Activated CD4-positive, alpha-beta T cell treated with anti-CD3 and anti-CD28 coated beads, Interleukin-2, amount 10 ng/mL, durations not matched to agents 7 days and 5 days (primary cell): ENCODE measurements around the gene CDC42EP3. TPM values are rescaled to one million over a fixed set of nuclear protein-coding genes. Genes with fewer than 3 reads are reported as not detected.

ENCODE experiments used
- CTCF ChIA-PET: fragments of 350-600 bp; sonication (Branson Sonifier 250); formaldehyde crosslinking; loops from one replicate; lab custom pipeline; 2021; ENCODE audit warnings: antibody characterized with exemption; lab: Charles Lee
- POLR2A ChIA-PET: fragments of 350-600 bp; sonication (Branson Sonifier 250); formaldehyde crosslinking; loops from one replicate; lab custom pipeline; 2021; ENCODE audit warnings: antibody characterized with exemption; lab: Charles Lee
- DNase-seq: peaks from one replicate; pipeline ENCODE4 v3.0.0-alpha.2; 2020
- H3K27ac Mint-ChIP-seq: one replicate; pipeline ENCODE4 v1.8.0; 2021; ENCODE audit warnings: mild to moderate bottlenecking, moderate library complexity, mixed read lengths
- H3K27me3 Mint-ChIP-seq: one replicate; pipeline ENCODE4 v1.8.0; 2021; ENCODE audit warnings: mixed read lengths
- H3K36me3 Mint-ChIP-seq: one replicate; pipeline ENCODE4 v1.8.0; 2021; ENCODE audit warnings: low read depth, mixed read lengths
- H3K4me1 Mint-ChIP-seq: one replicate; pipeline ENCODE4 v1.8.0; 2021; ENCODE audit warnings: mixed read lengths
- H3K4me3 Mint-ChIP-seq: one replicate; pipeline ENCODE4 v1.8.0; 2021; ENCODE audit warnings: mild to moderate bottlenecking, moderate library complexity, mixed read lengths
- H3K9me3 Mint-ChIP-seq: one replicate; pipeline ENCODE4 v1.8.0; 2021; ENCODE audit warnings: mixed read lengths
- total RNA-seq, 2 experiments: library from RNA; stranded (reverse); gene quantifications; one replicate each; pipeline ENCODE4 v1.2.3, GENCODE V29; 2021

Gene CDC42EP3
- total RNA-seq, 2 experiments from 2014 or later = 28.2 to 39.8 TPM

DNA sequence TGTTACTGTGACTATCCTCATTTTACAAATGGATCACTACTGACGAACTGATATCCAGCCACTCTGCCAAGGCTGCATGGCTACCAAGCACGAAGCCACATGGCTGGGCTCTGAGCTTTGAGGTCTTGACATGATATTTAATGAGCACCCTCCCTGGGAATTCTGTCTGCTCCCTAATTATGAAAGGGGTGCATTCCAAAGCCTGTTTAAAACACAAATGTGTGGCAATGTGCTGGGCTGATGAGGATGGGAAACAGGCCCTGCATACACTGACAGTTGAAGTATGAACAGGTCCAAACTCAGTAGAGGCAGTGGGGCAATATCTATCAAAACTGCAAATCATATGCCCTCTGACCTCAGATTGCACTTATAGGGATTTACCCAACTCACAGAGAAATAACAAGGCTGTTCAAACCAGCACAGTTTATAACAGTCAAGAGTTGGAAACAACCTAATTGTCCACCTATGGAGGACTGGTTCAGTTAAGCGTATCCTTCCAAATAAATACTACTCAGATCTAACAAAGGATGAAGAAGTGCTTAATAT, 20.8 kb downstream of the CDC42EP3 start:
- Mint-ChIP-seq H3K4me1 (peaks cover 82% of the 10 kb centered on the region), H3K27me3 (no peaks in the 10 kb centered on the region), H3K4me3 (no peak overlapping the region), H3K36me3 (peaks cover 70% of the 10 kb centered on the region), H3K27ac (no peak overlapping the region), H3K9me3 (peaks cover 15% of the 10 kb centered on the region)
- ChIA-PET POLR2A (no interaction called here), CTCF (interaction anchor here (1.4 kb wide), 1 partner anchor 10 kb away, joined by 5 read pairs; no protein-coding TSS in a partner anchor)
- no peak for DNase-seq

DNA sequence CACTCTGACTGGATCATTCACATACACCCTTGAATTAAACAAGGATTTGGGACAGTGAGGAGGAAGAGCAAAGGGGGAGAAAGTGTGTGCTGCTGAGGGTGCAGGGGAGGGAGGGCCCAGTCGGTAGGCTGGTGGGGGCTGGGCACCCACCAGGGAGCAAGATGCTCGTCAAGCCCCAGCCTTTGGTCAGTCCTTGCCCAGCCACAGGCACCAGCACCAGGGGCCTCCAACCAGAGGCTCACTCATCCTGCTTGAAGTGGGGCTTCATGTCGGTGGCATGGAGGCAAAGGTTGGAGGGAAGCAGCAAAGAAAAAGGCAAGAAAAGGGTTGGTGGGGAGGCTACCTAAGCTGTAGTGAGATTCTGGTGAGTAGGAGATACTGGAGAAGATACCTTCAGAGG, 21.9 kb downstream of the CDC42EP3 start:
- CTCF ChIA-PET = interaction anchor here (0.6 to 1.7 kb wide), 14 partner anchors 7 to 631 kb away, joined by 3 to 7 read pairs (median 3); no protein-coding TSS in a partner anchor
- Mint-ChIP-seq H3K4me3 (no peak overlapping the region), H3K36me3 (peaks cover 67% of the 10 kb centered on the region)

DNA sequence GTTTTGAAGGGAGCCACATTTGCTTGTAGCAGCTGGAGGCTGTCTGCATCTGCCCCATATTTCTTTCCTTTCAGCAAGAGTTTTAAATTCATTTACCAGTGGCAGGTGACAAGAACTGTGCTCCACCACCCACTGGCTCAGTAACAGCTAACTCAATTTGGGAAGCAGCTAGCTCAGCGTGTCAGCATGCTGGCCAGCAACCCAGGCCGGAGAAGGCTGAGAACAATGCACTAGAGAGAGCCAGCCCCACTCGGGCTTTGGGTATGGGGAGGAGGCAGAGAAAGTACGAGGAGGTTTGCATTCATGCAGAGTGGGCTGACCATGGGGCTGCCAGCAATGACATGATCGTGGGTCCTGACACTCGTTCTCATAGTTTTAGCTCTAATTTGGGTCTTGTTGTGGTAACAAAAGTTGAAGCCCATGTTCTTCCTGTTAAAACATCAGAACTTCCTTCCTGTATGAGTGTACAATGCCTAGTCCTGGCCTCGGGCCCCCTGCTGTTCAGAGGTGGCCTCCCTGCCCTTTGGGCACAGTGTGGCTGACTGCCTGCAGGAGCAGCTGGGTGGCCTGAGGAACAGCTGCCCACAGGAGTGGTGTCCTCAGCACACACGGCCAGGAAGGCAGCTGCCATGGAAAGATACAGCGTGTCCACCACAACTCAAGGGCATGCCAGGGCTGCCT, 23.0 kb downstream of the CDC42EP3 start:
- CTCF ChIA-PET = interaction anchor here (0.7 to 2.0 kb wide), 16 partner anchors 8 to 184 kb away, joined by 3 to 7 read pairs (median 3); no protein-coding TSS in a partner anchor
- POLR2A ChIA-PET = interaction anchor here (0.7 kb wide), 1 partner anchor 272 kb away, joined by 4 read pairs; no protein-coding TSS in a partner anchor
- peak overlapping the region; percentile 80 for H3K27ac Mint-ChIP-seq
- H3K9me3 Mint-ChIP-seq = peaks cover 20% of the 10 kb centered on the region
- no peaks in the 10 kb centered on the region for H3K27me3 Mint-ChIP-seq
- DNase-seq = no peak
- no peak overlapping the region for H3K4me3 Mint-ChIP-seq
- H3K4me1 Mint-ChIP-seq = peaks cover 80% of the 10 kb centered on the region
- peaks cover 73% of the 10 kb centered on the region for H3K36me3 Mint-ChIP-seq

More for the DNA sequence above, 21.9 kb downstream of the CDC42EP3 start:
- no peaks in the 10 kb centered on the region for H3K27me3 Mint-ChIP-seq
- peaks cover 80% of the 10 kb centered on the region for H3K4me1 Mint-ChIP-seq
- H3K27ac Mint-ChIP-seq = peak overlapping the region; percentile 21
- POLR2A ChIA-PET = interaction anchor here (0.7 kb wide), 1 partner anchor 273 kb away, joined by 4 read pairs; no protein-coding TSS in a partner anchor
- H3K9me3 Mint-ChIP-seq = peaks cover 18% of the 10 kb centered on the region
- no peak for DNase-seq

DNA sequence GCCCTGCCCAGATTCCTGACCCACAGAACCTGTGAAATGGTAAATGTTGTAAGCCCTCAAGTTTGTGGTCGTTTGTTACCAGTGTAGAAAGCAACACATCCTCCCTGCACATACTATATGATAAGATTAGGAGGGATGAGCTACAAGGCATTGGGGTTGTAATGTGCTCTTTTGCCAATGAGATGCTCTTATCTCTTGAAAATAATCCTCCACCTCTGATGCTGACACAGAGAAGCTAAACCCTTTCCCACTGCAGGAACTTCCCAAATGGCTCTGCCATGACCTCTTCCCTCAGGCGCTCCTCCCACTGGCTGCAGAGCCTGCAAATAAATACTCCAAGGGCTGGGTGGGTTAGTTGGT, 23.5 kb downstream of the CDC42EP3 start:
- no peak for DNase-seq
- H3K27ac Mint-ChIP-seq = peak overlapping the region; percentile 80
- ChIA-PET POLR2A (no interaction called here), CTCF (interaction anchor here (0.7 to 2.0 kb wide), 11 partner anchors 10 to 184 kb away, joined by 3 to 7 read pairs (median 3); no protein-coding TSS in a partner anchor)
- H3K4me1 Mint-ChIP-seq = peaks cover 80% of the 10 kb centered on the region
- H3K27me3 Mint-ChIP-seq = no peaks in the 10 kb centered on the region
- H3K36me3 Mint-ChIP-seq = peaks cover 74% of the 10 kb centered on the region
- H3K9me3 Mint-ChIP-seq = peaks cover 21% of the 10 kb centered on the region
- no peak overlapping the region for H3K4me3 Mint-ChIP-seq

DNA sequence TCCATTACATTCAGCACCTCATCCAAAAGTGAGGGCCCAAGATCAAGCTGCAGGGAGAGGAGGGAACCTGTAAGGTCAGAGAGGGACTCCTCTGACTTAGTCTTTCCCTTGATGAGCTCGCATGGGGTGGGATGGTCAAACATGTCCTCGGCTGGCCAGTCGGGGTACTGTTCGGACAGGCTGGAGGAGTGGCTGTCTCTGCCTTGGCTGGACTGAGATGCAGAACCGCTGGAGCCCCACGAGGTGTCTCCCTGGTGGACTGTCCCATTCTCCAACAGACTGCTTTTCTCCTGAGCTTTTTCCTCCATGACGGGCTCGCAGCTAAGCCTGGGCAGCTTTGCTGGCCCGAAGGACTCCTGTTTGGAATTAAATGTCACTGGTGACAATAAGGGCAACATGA, 25.6 kb downstream of the CDC42EP3 start:
- ChIA-PET POLR2A (no interaction called here), CTCF (interaction anchor here (0.9 to 1.4 kb wide), 3 partner anchors 11 to 23 kb away, joined by 3 read pairs; no protein-coding TSS in a partner anchor)
- Mint-ChIP-seq H3K4me3 (no peak overlapping the region), H3K9me3 (peaks cover 24% of the 10 kb centered on the region), H3K4me1 (peaks cover 70% of the 10 kb centered on the region), H3K36me3 (peaks cover 89% of the 10 kb centered on the region), H3K27me3 (no peaks in the 10 kb centered on the region), H3K27ac (peak overlapping the region; percentile 79)
- no peak for DNase-seq

DNA sequence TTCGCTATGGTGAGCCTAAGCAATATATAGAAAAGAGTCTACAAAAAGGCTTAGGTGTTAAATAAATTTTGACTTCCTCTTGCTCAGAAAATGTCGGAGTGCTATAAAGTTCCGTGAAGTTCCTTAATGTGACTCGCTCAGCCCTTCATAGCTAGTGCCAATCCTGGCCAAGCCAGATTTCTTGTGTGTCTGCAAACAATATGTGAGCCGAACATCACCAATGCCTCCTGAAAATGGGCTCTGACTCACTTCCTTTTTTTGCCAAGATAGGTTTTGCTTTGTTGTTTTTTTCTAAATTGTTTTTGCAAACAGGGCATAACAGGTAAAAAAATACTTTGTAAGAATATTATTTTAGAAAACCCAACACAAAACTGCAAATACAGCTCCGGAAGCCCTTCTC, 26.1 kb downstream of the CDC42EP3 start:
- peak overlapping the region; percentile 2 for H3K4me3 Mint-ChIP-seq
- H3K9me3 Mint-ChIP-seq = peaks cover 24% of the 10 kb centered on the region
- ChIA-PET CTCF (interaction anchor here (0.9 to 1.4 kb wide), 4 partner anchors 8 to 24 kb away, joined by 3 to 6 read pairs (median 3); no protein-coding TSS in a partner anchor), POLR2A (no interaction called here)
- H3K4me1 Mint-ChIP-seq = peaks cover 68% of the 10 kb centered on the region
- peak overlapping the region; percentile 79 for H3K27ac Mint-ChIP-seq
- H3K27me3 Mint-ChIP-seq = no peaks in the 10 kb centered on the region
- DNase-seq = peak; percentile 19
- peaks cover 90% of the 10 kb centered on the region for H3K36me3 Mint-ChIP-seq

DNA sequence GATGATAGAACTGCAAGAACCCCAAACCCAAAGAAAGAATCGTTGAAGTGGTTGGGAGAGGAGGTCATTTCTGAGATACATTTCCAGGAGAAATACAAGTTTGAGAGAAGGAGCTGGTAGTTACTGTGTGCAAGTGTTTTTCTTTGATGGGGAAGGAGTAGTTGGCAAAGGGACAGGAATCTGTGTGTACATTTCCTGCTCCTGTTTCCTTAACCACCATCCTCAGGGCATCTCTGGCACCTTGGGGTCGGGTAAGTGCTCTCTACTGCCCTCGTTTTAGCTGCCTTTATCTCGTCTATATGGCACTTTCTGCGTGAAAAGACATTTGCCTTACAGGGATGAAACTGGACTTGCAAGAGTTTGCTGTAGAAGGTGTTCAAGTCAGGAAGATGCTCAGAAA, 27.3 kb downstream of the CDC42EP3 start:
- Mint-ChIP-seq H3K4me3 (no peak overlapping the region), H3K36me3 (peaks cover 84% of the 10 kb centered on the region), H3K4me1 (peaks cover 62% of the 10 kb centered on the region), H3K27ac (no peak overlapping the region), H3K9me3 (peaks cover 24% of the 10 kb centered on the region), H3K27me3 (no peaks in the 10 kb centered on the region)
- DNase-seq = no peak
- ChIA-PET CTCF (interaction anchor here (0.7 to 1.3 kb wide), 4 partner anchors 10 to 250 kb away, joined by 3 to 6 read pairs (median 4); no protein-coding TSS in a partner anchor), POLR2A (interaction anchor here (0.6 kb wide), 1 partner anchor 228 kb away, joined by 5 read pairs; no protein-coding TSS in a partner anchor)

DNA sequence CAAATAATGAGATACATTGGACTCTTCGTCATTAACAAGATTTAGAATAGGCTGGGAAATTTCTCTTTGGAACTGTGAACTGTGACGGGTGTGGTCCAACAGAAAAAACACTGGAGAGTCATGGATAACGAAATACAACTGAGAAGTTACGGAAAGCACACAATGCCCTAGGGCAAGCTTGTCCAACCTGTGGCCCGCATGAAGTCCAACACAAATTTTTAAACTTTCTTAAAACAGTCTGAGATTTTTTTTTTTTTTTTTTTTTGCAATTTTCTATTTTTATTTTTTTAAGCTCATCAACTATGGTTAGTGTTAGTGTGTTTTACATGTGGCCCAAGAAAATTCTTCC, 27.7 kb downstream of the CDC42EP3 start:
- Mint-ChIP-seq H3K27ac (no peak overlapping the region), H3K9me3 (peaks cover 24% of the 10 kb centered on the region), H3K4me3 (no peak overlapping the region), H3K36me3 (peaks cover 79% of the 10 kb centered on the region), H3K27me3 (no peaks in the 10 kb centered on the region), H3K4me1 (peaks cover 59% of the 10 kb centered on the region)
- no peak for DNase-seq
- POLR2A ChIA-PET = interaction anchor here (0.6 kb wide), 1 partner anchor 229 kb away, joined by 5 read pairs; no protein-coding TSS in a partner anchor
- CTCF ChIA-PET = interaction anchor here (0.6 to 1.3 kb wide), 4 partner anchors 19 to 55 kb away, joined by 3 to 5 read pairs (median 4); no protein-coding TSS in a partner anchor

DNA sequence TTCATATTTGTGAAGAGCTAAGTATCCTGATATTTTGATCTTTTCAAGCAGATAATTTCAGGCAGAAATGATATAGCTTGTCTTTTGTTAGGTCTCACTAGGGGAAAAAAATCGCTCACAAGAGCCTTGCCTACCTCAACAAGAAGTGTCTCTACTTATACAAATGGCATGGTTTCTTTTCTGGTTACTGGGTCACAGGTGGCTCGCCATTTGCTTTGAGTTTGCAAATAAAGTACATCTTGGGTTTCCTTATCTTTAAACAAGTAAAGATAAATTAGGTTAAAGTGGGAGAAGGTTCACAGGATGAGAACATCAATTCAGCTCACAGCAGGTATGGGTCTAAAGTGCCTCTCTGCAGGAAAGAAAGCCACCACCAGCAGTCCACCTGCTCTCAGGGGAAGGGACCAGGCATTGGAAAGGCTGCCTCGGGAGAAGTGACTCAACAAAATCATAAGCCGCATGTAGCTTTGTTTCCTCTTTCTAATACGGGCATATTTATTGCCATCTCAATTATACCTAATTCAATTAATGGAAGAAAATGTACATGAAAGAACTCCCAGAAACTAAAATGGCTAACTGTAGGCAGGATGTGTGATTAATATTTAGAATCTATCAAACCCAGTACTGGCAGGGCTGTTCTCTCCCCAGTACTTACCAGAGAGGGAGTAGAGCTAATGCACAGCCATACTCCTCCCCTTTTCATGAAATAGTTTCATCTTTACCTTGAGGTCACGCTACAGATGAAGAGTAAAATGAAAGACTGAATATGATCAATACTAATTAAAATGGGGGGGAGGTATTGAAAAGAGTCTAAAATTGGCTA, 28.3 kb downstream of the CDC42EP3 start:
- ChIA-PET CTCF (interaction anchor here (0.6 to 1.3 kb wide), 5 partner anchors 18 to 55 kb away, joined by 3 to 5 read pairs (median 3); no protein-coding TSS in a partner anchor), POLR2A (no interaction called here)
- no peak for DNase-seq
- Mint-ChIP-seq H3K4me1 (peaks cover 54% of the 10 kb centered on the region), H3K36me3 (peaks cover 73% of the 10 kb centered on the region), H3K27ac (no peak overlapping the region), H3K9me3 (peaks cover 21% of the 10 kb centered on the region), H3K27me3 (no peaks in the 10 kb centered on the region), H3K4me3 (no peak overlapping the region)

DNA sequence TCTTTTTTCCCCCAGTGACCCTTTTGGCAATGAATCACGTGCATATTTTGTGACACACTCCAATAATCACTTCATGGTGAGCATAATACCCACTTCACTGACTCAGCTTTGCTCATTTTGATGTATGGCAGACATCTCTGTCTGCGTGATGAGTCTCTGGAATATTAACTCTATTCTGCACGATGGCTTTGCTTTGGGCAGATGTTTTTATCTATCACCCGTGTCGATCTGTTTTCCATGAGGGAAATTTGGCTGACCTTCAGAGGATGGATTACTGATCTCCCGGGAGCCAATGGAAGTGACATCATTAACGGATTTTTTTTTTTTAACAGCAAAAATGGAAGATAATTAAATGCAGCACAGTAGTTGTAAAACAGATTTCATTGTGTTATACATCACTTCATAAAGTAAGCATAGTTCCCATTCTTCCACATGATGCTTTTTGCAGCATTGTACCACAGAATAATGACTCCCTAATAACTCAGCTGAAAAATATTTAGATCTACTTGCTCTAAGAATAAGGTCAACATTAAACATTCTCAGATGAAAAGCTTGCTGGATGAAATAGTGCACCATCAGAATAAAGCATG, 29.8 kb downstream of the CDC42EP3 start:
- Mint-ChIP-seq H3K27me3 (no peaks in the 10 kb centered on the region), H3K36me3 (peaks cover 59% of the 10 kb centered on the region), H3K9me3 (peaks cover 12% of the 10 kb centered on the region), H3K4me1 (peaks cover 45% of the 10 kb centered on the region), H3K4me3 (no peak overlapping the region), H3K27ac (no peak overlapping the region)
- ChIA-PET POLR2A (no interaction called here), CTCF (interaction anchor here (1.1 to 1.4 kb wide), 3 partner anchors 8 to 28 kb away, joined by 3 to 5 read pairs (median 4); no protein-coding TSS in a partner anchor)
- no peak for DNase-seq

DNA sequence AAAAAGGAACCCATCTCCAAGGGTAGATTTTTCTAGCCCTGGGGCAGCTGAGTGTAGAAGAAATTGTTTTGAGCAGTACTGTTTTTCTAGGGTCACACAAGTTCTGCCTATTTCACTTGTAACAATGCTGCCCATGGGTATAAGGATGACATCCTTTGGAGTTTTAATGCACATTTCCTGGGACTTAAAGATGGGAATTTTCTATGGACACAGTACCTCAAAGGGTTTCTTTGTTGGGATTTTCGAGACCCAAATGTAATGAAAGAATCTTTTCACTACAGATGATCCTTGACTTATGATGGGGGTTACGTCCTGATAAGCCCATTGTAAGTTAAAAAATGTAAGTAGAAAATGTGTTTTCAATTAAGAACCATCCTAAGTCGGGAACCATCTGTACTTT, 31.8 kb downstream of the CDC42EP3 start:
- no peak for DNase-seq
- Mint-ChIP-seq H3K4me1 (peaks cover 47% of the 10 kb centered on the region), H3K4me3 (no peak overlapping the region), H3K36me3 (peaks cover 46% of the 10 kb centered on the region), H3K27me3 (no peaks in the 10 kb centered on the region), H3K9me3 (peaks cover 8% of the 10 kb centered on the region), H3K27ac (no peak overlapping the region)
- CTCF ChIA-PET = no interaction called here
- POLR2A ChIA-PET = no interaction called here

DNA sequence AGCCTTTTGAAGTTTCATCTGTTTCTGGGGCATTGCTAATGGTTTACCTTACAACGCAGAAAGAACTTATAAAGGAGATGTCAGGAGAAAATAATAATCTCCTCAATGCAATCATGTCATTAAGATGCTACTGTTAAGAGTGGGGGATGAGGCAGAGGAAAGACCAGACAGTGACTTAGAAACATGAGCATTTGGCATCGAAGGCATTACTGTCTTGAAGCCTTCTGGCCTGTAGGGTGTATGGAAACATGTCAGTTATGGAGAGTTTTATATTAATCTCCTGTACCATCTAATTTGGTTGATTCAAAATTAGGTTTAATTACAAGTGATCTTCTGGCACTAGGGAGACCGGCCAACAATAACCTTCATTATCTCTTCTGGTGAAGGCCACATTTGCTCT, 32.5 kb downstream of the CDC42EP3 start:
- peaks cover 45% of the 10 kb centered on the region for H3K4me1 Mint-ChIP-seq
- H3K27me3 Mint-ChIP-seq = no peaks in the 10 kb centered on the region
- no peak overlapping the region for H3K27ac Mint-ChIP-seq
- no peak for DNase-seq
- no peak overlapping the region for H3K4me3 Mint-ChIP-seq
- peaks cover 8% of the 10 kb centered on the region for H3K9me3 Mint-ChIP-seq
- ChIA-PET POLR2A (no interaction called here), CTCF (no interaction called here)
- peaks cover 42% of the 10 kb centered on the region for H3K36me3 Mint-ChIP-seq
